ENCODE data around the gene RPL29. TPM values are rescaled to one million over a fixed set of nuclear protein-coding genes. Genes with fewer than 3 reads are reported as not detected.

RPL29 gene
- total RNA-seq, 4 donors from 2014 or later: 1,191 to 2,826 (median 1,725) TPM

DNA sequence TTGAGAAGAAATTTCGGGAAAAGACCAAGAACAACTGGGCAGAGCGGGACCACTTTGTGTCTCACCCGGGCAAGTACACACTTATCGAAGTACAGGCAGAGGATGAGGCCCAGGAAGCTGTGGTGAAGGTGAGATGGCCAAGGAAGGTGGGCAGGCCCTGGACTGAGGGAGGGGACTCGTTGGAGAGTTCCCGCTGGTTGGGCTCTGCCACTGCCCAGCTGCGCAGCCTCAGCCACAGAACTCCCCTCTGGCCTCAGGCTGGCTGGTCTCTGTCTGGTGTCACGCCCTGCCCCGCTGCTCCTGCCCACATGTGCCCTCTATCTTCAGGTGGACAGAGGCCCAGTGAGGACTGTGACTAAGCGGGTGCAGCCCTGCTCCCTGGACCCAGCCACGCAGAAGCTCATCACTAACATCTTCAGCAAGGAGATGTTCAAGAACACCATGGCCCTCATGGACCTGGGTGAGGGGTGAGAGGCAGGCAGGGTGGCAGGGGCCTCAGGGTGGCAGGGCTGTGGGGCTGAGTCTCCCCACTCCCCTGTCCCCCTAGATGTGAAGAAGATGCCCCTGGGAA, 51.2 kb downstream of the RPL29 start:
- intact Hi-C loops (cut with DNase I): no loop called here

More for the DNA sequence above, 51.2 kb downstream of the RPL29 start:
- WGBS, 2 donors: 79 to 84% methylated on average over 7 to 8 of the region's 11 CpGs
- no peak for TF ChIP-seq POLR2A (IDR thresholded peaks at IDR 0.05)
- TF ChIP-seq, protein P1, sequence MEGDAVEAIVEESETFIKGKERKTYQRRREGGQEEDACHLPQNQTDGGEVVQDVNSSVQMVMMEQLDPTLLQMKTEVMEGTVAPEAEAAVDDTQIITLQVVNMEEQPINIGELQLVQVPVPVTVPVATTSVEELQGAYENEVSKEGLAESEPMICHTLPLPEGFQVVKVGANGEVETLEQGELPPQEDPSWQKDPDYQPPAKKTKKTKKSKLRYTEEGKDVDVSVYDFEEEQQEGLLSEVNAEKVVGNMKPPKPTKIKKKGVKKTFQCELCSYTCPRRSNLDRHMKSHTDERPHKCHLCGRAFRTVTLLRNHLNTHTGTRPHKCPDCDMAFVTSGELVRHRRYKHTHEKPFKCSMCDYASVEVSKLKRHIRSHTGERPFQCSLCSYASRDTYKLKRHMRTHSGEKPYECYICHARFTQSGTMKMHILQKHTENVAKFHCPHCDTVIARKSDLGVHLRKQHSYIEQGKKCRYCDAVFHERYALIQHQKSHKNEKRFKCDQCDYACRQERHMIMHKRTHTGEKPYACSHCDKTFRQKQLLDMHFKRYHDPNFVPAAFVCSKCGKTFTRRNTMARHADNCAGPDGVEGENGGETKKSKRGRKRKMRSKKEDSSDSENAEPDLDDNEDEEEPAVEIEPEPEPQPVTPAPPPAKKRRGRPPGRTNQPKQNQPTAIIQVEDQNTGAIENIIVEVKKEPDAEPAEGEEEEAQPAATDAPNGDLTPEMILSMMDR (IDR thresholded peaks at IDR 0.05): no peak
- no peak overlapping the region for H3K27ac ChIP-seq
- H3K9me3 ChIP-seq: no peaks in the 10 kb centered on the region
- no peaks in the 10 kb centered on the region for H3K27me3 ChIP-seq
- no peak for DNase-seq
- H3K36me3 ChIP-seq: peaks cover 0 to 34% (median 0%) of the 10 kb centered on the region in 3 donors
- no peak overlapping the region for H3K4me3 ChIP-seq
- peaks cover 16 to 35% (median 26%) of the 10 kb centered on the region in 3 donors for H3K4me1 ChIP-seq

Small RNAs within 50 kb of the gene (small RNA-seq; reads per million reads assigned to genes)
- 0 reads per million in 4 donors for gene AC115284.1

Other genes starting within 250 kb of the RPL29 start
- not detected for gene IQCF6, start 216.7 kb downstream of the RPL29 start, total RNA-seq
- not detected for gene IQCF2, start 134.3 kb downstream of the RPL29 start, total RNA-seq
- gene IQCF5, start 120.3 kb downstream of the RPL29 start, total RNA-seq: not detected
- not detected for gene IQCF1, start 92.5 kb downstream of the RPL29 start, total RNA-seq
- 10 to 100 TPM; 11.1 to 30.3 (median 21.3) TPM for gene RRP9, start 54.0 kb downstream of the RPL29 start, total RNA-seq
- 10 to 100 TPM in 2 of 4 donors, 1 to 10 TPM in 2; 7.3 to 33.0 (median 14.2) TPM for gene PARP3, start 53.5 kb downstream of the RPL29 start, total RNA-seq
- gene GPR62, start 40.5 kb downstream of the RPL29 start, total RNA-seq: under 1 TPM in 2 of 4 donors, not detected in 2; 0.09 to 0.38 TPM
- 10 to 100 TPM; 13.0 to 47.3 (median 19.5) TPM for gene PCBP4, start 28.4 kb downstream of the RPL29 start, total RNA-seq
- 10 to 100 TPM; 29.6 to 54.4 (median 33.4) TPM for gene ABHD14B, start 21.8 kb downstream of the RPL29 start, total RNA-seq
- gene ABHD14A, start 20.8 kb downstream of the RPL29 start, total RNA-seq: 10 to 100 TPM in 2 of 4 donors, 1 to 10 TPM in 2; 4.3 to 14.2 (median 9.4) TPM
- gene ACY1, start 12.4 kb downstream of the RPL29 start, total RNA-seq: 10 to 100 TPM; 20.2 to 42.7 (median 33.6) TPM
- gene DUSP7, start 60.7 kb upstream of the RPL29 start, total RNA-seq: 100 to 1,000 TPM in 1 of 4 donors, 10 to 100 TPM in 3; 49.3 to 105 (median 62.1) TPM
- gene POC1A, start 158.5 kb upstream of the RPL29 start, total RNA-seq: 10 to 100 TPM in 1 of 4 donors, 1 to 10 TPM in 3; 2.7 to 10.3 (median 4.8) TPM
- gene ALAS1, start 202.3 kb upstream of the RPL29 start, total RNA-seq: 10 to 100 TPM; 28.3 to 45.5 (median 35.1) TPM
- not detected for gene TLR9, start 229.8 kb upstream of the RPL29 start, total RNA-seq
- 10 to 100 TPM; 31.6 to 74.9 (median 55.7) TPM for gene TWF2, start 243.3 kb upstream of the RPL29 start, total RNA-seq
- 10 to 100 TPM in 3 of 4 donors, 1 to 10 TPM in 1; 3.2 to 25.6 (median 12.3) TPM for gene PPM1M, start 249.9 kb upstream of the RPL29 start, total RNA-seq

Measured in esophagus squamous epithelium (tissue), 5 donors.